Measurements from ENCODE around the gene DYNLT5. TPM values are rescaled to one million over a fixed set of nuclear protein-coding genes. Genes with fewer than 3 reads are reported as not detected.
"Not testable (repeated sequence)": the region's sequence is repeated elsewhere in the genome, so short reads cannot be mapped to it uniquely, and the experiment has no call there.

Gene DYNLT5
- total RNA-seq, 1 donor from 2014 or later: 5.9 TPM

DNA sequence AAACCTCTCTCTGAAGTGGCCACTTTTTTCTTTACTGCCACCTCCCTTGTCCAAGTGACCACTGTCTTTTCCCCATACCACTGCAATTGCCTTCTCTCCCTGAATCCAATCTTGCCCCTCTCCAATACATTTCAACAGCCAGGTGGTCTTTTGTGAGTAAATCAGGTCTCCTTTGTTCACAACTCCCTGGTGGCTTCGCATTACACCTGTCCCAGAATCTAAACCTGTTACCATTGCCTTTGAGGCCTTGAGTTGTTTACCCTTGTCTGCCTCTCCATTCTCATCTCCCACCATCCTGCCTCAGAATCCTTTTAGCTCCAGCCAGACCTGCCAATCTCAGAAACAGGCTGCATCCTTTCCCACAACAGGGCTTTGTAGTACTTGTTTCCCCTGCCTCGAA is 21.8 kb upstream of the DYNLT5 start:
- Histone ChIP-seq H3K9me3 (no peaks in the 10 kb centered on the region), H3K4me3 (no peak overlapping the region), H3K36me3 (no peaks in the 10 kb centered on the region), H3K4me1 (peaks cover 8% of the 10 kb centered on the region), H3K27ac (no peak overlapping the region), H3K27me3 (ENCODE audit: low read depth) (no peaks in the 10 kb centered on the region)
- TF ChIP-seq, protein P1, sequence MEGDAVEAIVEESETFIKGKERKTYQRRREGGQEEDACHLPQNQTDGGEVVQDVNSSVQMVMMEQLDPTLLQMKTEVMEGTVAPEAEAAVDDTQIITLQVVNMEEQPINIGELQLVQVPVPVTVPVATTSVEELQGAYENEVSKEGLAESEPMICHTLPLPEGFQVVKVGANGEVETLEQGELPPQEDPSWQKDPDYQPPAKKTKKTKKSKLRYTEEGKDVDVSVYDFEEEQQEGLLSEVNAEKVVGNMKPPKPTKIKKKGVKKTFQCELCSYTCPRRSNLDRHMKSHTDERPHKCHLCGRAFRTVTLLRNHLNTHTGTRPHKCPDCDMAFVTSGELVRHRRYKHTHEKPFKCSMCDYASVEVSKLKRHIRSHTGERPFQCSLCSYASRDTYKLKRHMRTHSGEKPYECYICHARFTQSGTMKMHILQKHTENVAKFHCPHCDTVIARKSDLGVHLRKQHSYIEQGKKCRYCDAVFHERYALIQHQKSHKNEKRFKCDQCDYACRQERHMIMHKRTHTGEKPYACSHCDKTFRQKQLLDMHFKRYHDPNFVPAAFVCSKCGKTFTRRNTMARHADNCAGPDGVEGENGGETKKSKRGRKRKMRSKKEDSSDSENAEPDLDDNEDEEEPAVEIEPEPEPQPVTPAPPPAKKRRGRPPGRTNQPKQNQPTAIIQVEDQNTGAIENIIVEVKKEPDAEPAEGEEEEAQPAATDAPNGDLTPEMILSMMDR (IDR thresholded peaks at IDR 0.05): no peak
- ATAC-seq (no peak), DNase-seq (no peak)
- intact Hi-C loops (cut with DNase I): no loop called here

DNA sequence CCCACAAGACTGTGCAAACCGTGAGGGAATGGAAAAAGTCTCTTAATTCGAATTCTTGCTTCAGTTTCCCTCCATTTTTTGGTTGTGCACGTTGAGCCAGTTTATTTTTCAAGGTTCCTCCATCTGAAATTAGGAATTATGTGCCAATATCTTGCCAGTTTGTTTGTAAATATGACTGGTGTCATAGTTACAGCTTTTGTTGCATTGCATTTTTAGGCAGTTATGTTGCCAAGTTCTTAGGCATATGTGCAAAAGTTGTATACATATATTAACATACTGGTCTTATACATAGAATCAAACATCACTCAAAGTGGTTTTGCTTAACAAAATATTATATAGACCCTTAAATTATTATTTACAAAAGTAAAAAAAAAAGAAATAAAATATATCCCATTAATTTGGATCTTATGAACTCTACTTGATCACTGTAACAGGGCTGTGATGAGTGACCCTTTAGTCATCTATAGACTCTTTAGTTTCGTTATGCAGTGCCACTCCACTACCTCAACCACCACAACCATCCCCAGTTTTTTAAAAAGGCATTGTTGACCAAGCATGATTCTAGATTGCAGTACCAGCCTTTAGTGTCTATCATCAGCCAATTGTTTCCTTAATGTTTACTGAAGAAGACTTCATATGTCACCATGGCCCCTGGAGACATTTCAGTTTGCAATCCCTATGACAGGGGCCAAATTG is 20.9 kb upstream of the DYNLT5 start:
- TF ChIP-seq, protein P1 (IDR thresholded peaks at IDR 0.05): no peak
- H3K36me3 ChIP-seq: no peaks in the 10 kb centered on the region
- ATAC-seq (no peak), DNase-seq (no peak)
- H3K4me1 ChIP-seq: no peaks in the 10 kb centered on the region
- no peaks in the 10 kb centered on the region for H3K27me3 ChIP-seq (ENCODE audit: low read depth)
- H3K27ac ChIP-seq: no peak overlapping the region
- H3K9me3 ChIP-seq: no peaks in the 10 kb centered on the region
- no peak overlapping the region for H3K4me3 ChIP-seq
- intact Hi-C loops (cut with DNase I): no loop called here

DNA sequence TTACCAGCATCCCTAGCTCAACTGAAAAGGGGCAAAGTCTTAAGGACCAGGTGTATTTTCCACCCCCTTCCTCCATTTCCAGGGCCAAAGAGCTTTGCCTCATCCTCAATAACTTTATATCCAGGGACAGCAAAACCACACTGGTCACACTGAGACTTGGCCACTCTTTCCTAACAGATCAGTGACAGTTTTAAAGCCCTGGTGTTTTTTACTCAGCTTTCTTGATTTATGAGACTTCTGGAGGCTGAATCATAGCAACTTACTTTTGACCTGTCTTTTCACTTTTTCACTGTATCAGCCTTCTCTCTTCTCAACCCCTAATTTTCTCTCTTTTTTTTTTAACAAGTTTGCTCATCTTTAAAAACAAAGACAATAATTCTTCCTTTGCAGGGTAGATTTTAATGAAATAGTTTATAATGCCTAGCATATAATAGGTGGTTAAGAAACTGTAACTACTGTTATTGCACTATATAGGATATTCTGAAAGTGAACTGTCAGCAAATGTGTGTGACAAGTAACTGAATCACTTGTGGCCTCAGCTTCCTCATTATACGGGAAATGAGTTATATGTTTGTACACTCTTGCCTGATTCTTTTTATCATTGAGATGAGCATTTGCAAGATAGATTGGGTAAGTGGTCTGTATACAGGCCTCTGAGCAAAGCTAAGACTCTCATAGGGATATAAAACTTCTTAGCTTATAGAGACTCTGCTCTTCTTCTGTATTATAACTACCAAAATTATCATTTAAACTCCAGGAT is 19.7 kb upstream of the DYNLT5 start:
- Histone ChIP-seq H3K9me3 (no peaks in the 10 kb centered on the region), H3K27ac (no peak overlapping the region), H3K4me1 (no peaks in the 10 kb centered on the region), H3K36me3 (no peaks in the 10 kb centered on the region), H3K4me3 (no peak overlapping the region), H3K27me3 (ENCODE audit: low read depth) (no peaks in the 10 kb centered on the region)
- ATAC-seq (peak; percentile 62 to 67), DNase-seq (no peak)
- intact Hi-C loops (cut with DNase I): no loop called here
- TF ChIP-seq, protein P1 (IDR thresholded peaks at IDR 0.05): no peak

DNA sequence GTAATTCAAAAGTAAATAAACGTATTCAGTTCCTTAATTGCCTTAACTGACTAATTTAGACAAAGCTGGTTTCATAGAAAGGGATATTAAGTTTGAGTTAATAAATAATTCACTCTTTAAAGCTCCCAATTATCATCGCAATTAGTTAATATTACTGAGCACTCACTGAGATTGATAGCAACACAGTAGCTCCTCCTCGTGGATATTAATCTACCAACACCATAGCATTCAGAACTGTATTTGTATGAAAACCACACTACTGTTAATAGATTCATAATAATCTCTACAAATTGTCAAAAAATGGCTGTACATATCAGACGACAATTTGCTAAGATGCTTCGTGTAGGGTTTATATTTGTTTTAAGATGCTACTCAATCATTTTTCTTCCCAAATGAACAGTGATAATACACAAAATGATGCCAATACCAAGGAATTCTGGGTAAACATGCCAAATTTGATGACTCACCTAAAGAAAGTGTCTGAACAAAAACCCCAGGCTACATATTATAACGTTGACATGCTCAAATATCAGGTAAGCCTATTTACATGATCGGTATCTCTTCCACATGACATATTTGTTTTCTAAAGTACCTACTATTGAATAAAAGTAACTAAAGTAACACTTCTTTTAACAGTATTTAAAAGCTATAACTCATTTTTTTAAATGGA is 18.8 kb upstream of the DYNLT5 start:
- Histone ChIP-seq H3K27me3 (ENCODE audit: low read depth) (no peaks in the 10 kb centered on the region), H3K9me3 (no peaks in the 10 kb centered on the region), H3K27ac (no peak overlapping the region), H3K36me3 (no peaks in the 10 kb centered on the region), H3K4me1 (no peaks in the 10 kb centered on the region), H3K4me3 (no peak overlapping the region)
- DNase-seq (no peak), ATAC-seq (no peak)
- intact Hi-C loops (cut with DNase I): no loop called here
- TF ChIP-seq, protein P1 (IDR thresholded peaks at IDR 0.05): peak; percentile 23

DNA sequence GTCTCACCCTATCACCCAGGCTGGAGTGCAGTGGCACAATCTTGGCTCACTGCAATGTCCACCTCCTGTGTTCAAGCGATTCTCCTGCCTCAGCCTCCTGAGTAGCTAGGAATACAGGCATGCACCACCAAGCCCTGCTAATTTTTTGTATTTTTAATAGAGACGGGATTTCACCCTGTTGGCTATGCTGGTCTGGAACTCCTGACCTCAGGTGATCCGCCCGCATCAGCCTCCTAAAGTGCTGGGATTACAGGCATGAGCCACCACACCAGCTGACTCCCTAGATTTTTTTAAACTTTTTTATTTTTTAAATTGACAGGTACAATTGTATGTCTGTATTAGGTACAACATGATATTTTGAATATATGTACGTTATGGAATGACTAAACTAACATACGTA is 17.7 kb upstream of the DYNLT5 start:
- H3K9me3 ChIP-seq; H3K4me1 ChIP-seq; H3K36me3 ChIP-seq; H3K4me3 ChIP-seq; H3K27me3 ChIP-seq (ENCODE audit: low read depth); DNase-seq; intact Hi-C loops (cut with DNase I); ATAC-seq; H3K27ac ChIP-seq: not testable (repeated sequence)

DNA sequence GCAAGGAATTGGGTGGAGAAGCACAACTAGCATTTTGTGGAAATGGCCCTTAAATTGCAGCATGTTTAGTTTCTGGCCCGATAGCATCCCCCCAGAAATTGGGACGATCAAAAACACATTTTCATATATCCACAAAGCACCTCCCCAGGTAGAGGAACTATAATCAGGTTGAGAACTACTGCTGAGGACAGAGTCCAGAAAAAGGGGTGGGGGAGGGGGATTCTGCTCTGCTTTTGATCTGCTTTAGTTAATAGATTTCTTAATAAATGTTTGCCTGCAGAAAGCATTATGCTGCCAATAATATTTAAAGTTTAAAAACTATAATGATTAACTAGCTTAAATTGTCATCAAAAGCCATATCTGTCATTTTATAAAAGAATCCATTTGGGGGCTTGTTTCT is 14.4 kb upstream of the DYNLT5 start:
- TF ChIP-seq, protein P1 (IDR thresholded peaks at IDR 0.05): no peak
- H3K27me3 ChIP-seq (ENCODE audit: low read depth): no peaks in the 10 kb centered on the region
- ATAC-seq: no peak

More for the DNA sequence above, 14.4 kb upstream of the DYNLT5 start:
- H3K9me3 ChIP-seq: no peaks in the 10 kb centered on the region
- no peaks in the 10 kb centered on the region for H3K4me1 ChIP-seq
- H3K4me3 ChIP-seq: no peak overlapping the region
- no peaks in the 10 kb centered on the region for H3K36me3 ChIP-seq
- H3K27ac ChIP-seq: no peak overlapping the region
- DNase-seq: no peak
- intact Hi-C loops (cut with DNase I): no loop called here

Measured in lower lobe of right lung (tissue), 2 donors.